ENCODE measurements around the gene FAM210A. TPM values are rescaled to one million over a fixed set of nuclear protein-coding genes. Genes with fewer than 3 reads are reported as not detected.
A peak's percentile ranks its signal among the peaks of the same experiment; 100 is the strongest.
"Not testable (repeated sequence)": the region's sequence is repeated elsewhere in the genome, so short reads cannot be mapped to it uniquely, and the experiment has no call there.

The FAM210A gene
- total and polyA plus RNA-seq, 7 donors: 11.4 to 45.8 (median 28.8) TPM

DNA sequence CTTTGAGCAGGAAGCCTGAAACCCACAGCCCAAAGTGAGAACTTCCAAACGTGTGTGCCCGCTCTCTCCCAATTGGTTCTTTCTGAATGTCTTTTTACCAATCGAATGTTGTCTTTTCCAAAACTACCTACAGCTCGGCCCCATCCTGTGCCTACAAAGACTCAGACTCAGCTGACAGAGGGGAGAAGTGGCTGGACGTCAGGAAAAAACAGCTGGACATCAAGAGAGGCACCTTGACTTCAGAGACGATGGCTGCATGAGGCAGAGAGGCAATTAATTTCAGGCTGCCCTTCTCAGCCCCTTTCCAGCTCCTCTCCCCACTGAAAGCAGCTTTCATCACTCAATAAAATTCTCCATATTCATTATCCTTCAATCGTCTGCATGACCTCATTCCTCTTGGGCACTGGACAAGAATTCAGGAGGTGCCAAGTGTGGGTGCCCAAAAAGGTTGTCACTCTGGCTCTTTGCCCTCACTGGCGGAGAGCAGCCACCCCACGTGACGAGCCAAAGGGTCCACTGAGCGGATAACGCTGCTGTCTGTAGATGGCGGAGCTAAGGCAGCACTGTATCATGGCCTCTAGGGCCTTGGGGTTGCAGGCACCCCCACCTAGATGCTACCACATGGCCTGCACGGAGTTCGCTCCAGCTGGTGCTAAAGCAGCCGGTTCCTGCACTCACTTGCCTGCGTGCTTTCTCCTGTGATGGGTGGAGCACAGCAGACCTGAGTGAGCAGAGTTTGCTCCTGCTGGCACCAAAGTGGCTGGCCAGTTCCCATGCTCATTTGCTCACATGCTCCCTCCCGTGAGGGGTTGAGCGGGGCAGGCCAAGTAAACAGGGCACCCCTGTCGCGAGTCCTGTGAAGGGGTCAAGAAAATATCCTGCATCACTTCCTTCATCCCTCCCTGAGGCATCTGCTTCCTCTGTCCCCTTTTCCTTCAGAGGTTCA lies 37.9 kb downstream of the FAM210A start:
- WGBS, 3 donors: 70 to 83% (median 75%) methylated on average over 21 of the region's 21 CpGs
- Histone ChIP-seq H3K4me1 (peaks cover 3% of the 10 kb centered on the region), H3K9me3 (no peaks in the 10 kb centered on the region), H3K36me3 (ENCODE audit: insufficient read depth in 1 of 2, low read depth in 1 of 2) (no peaks in the 10 kb centered on the region), H3K27ac (no peak overlapping the region), H3K27me3 (ENCODE audit: insufficient read depth in 3 of 3, low read length in 2 of 3) (no peaks in the 10 kb centered on the region), H3K4me3 (no peak overlapping the region)
- intact Hi-C loops (cut with DNase I): no loop called here
- ATAC-seq (peak; percentile 27 to 90 (median 63)), DNase-seq (peak in 1 of 2 donors; percentile 20)
- TF ChIP-seq, protein P1, sequence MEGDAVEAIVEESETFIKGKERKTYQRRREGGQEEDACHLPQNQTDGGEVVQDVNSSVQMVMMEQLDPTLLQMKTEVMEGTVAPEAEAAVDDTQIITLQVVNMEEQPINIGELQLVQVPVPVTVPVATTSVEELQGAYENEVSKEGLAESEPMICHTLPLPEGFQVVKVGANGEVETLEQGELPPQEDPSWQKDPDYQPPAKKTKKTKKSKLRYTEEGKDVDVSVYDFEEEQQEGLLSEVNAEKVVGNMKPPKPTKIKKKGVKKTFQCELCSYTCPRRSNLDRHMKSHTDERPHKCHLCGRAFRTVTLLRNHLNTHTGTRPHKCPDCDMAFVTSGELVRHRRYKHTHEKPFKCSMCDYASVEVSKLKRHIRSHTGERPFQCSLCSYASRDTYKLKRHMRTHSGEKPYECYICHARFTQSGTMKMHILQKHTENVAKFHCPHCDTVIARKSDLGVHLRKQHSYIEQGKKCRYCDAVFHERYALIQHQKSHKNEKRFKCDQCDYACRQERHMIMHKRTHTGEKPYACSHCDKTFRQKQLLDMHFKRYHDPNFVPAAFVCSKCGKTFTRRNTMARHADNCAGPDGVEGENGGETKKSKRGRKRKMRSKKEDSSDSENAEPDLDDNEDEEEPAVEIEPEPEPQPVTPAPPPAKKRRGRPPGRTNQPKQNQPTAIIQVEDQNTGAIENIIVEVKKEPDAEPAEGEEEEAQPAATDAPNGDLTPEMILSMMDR (IDR thresholded peaks at IDR 0.05): no peak

DNA sequence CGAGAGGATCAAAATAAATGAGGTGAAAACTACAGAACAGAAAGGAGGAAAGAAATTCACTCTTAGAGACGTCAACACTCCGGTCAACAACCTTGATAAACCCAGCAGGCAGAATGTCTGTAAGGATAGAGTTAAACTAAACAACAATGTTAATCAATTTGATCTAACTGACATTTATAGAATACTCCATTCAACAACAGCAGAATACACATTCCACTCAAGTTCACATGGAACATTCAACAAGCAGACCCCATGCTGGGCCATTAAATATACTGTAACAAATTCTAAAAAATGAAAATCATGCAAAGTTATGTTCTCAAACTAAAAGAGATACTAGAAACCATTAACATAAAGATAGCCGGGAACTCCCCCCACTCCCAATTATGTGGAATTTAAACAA lies 41.8 kb downstream of the FAM210A start:
- Histone ChIP-seq H3K4me1 (peaks cover 17% of the 10 kb centered on the region), H3K36me3 (ENCODE audit: insufficient read depth in 1 of 2, low read depth in 1 of 2) (peaks cover 0 to 4% of the 10 kb centered on the region in 2 donors), H3K4me3 (no peak overlapping the region), H3K27me3 (ENCODE audit: insufficient read depth in 3 of 3, low read length in 2 of 3) (no peaks in the 10 kb centered on the region), H3K27ac (no peak overlapping the region), H3K9me3 (no peaks in the 10 kb centered on the region)
- ATAC-seq: no peak
- intact Hi-C loops (cut with DNase I): no loop called here
- 89 to 96% (median 91%) methylated on average over 4 of the region's 4 CpGs for WGBS, 3 donors
- DNase-seq: no peak
- TF ChIP-seq, protein P1 (IDR thresholded peaks at IDR 0.05): no peak

DNA sequence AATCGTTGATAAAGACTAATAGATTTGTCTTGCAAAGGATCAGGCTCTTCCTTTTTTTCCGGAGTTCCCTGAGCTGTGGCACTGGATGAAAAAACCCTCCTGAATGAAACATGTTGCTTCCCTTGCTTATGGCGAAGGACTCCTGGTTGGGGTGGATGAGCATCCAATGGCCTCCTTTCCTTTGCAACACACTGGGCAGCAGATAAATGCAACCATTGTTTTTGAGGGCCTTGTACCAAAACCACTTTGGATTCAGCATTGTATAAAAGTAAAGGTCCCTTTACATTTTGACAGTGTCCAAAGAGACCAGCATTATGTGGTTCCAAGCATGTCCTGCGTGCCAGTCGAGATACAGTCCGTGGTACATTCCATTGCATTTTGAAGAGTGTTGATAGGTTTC lies 44.7 kb downstream of the FAM210A start:
- TF ChIP-seq, protein P1 (IDR thresholded peaks at IDR 0.05): no peak
- H3K4me1 ChIP-seq: peaks cover 32% of the 10 kb centered on the region
- H3K27me3 ChIP-seq (ENCODE audit: insufficient read depth in 3 of 3, low read length in 2 of 3): no peaks in the 10 kb centered on the region
- DNase-seq: no peak
- H3K9me3 ChIP-seq: no peaks in the 10 kb centered on the region
- peaks cover 0 to 4% of the 10 kb centered on the region in 2 donors for H3K36me3 ChIP-seq (ENCODE audit: insufficient read depth in 1 of 2, low read depth in 1 of 2)
- H3K27ac ChIP-seq: no peak overlapping the region
- no peak overlapping the region for H3K4me3 ChIP-seq
- intact Hi-C loops (cut with DNase I): no loop called here
- no peak for ATAC-seq
- WGBS, 3 donors: 92 to 95% (median 93%) methylated on average over 6 of the region's 6 CpGs

DNA sequence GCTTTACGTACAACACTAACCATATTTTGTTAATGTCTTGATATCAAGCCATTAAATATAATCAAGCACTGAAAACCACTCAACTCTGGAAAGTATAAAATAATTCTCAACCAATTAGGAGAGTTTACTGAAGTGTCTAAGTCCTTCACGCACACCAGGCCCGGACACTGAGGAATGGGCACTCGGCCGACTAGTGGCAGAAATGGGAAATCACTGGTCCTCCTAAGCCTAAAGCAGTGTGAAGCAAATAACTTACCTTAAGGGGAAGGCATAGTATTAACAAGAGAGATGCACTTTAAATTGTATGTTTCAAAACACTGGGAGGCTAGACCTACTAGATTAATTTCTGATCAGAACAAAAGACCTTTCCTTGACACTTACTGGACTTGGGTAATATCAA lies 45.7 kb downstream of the FAM210A start:
- H3K27ac ChIP-seq: no peak overlapping the region
- H3K36me3 ChIP-seq (ENCODE audit: insufficient read depth in 1 of 2, low read depth in 1 of 2): peaks cover 0 to 4% of the 10 kb centered on the region in 2 donors
- no peaks in the 10 kb centered on the region for H3K27me3 ChIP-seq (ENCODE audit: insufficient read depth in 3 of 3, low read length in 2 of 3)
- H3K4me1 ChIP-seq: peaks cover 32% of the 10 kb centered on the region
- H3K4me3 ChIP-seq: no peak overlapping the region
- WGBS, 3 donors: 57 to 84% (median 75%) methylated on average over 5 of the region's 5 CpGs
- ATAC-seq (peak; percentile 51 to 72 (median 64)), DNase-seq (no peak)
- TF ChIP-seq, protein P1 (IDR thresholded peaks at IDR 0.05): peak; percentile 44
- H3K9me3 ChIP-seq: no peaks in the 10 kb centered on the region
- intact Hi-C loops (cut with DNase I): no loop called here

DNA sequence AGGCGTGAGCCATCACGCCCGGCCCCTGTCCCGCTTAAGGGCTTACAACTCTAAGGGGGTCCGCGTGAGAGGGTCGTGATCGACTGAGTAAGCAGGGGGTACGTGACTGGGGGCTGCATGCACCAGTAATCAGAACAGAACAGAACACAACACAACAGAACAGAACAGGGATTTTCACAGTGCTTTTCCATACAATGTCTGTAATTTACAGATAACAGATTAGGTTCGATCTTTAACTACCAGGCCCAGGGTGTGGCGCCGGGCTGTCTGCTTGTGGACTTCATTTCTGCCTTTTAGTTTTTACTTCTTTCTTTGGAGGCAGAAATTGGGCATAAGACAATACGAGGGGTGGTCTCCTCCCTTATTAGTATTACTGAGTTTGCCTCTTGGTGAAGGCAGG lies 49.0 kb downstream of the FAM210A start:
- H3K9me3 ChIP-seq; DNase-seq; H3K27ac ChIP-seq; H3K27me3 ChIP-seq (ENCODE audit: insufficient read depth in 3 of 3, low read length in 2 of 3); intact Hi-C loops (cut with DNase I); ATAC-seq; H3K4me3 ChIP-seq; H3K36me3 ChIP-seq (ENCODE audit: insufficient read depth in 1 of 2, low read depth in 1 of 2): not testable (repeated sequence)
- H3K4me1 ChIP-seq: peaks cover 32% of the 10 kb centered on the region
- 96 to 100% (median 97%) methylated on average over 13 of the region's 13 CpGs for WGBS, 3 donors
